ENCODE measurements around the gene GADL1. TPM values are rescaled to one million over a fixed set of nuclear protein-coding genes. Genes with fewer than 3 reads are reported as not detected.
A peak's percentile ranks its signal among the peaks of the same experiment; 100 is the strongest.

GADL1 gene
- total and polyA plus RNA-seq, 2 experiments from 2014 or later: 13.5 to 16.9 TPM

- TF ChIP-seq CTCF (IDR thresholded peaks at IDR 0.05; ENCODE audit: low read depth, low read length): no peak
- H3K9me3 ChIP-seq (ENCODE audit: low read depth): no peaks in the 10 kb centered on the region
- H3K27ac ChIP-seq: no peak overlapping the region
- DNase-seq (ENCODE audit: low read depth in 1 of 2, low spot score in 1 of 2): no peak
- peaks cover 29% of the 10 kb centered on the region for H3K4me1 ChIP-seq (ENCODE audit: low read depth)
- H3K4me3 ChIP-seq: no peak overlapping the region
- H3K27me3 ChIP-seq: no peaks in the 10 kb centered on the region
- H3K36me3 ChIP-seq: no peaks in the 10 kb centered on the region
Measured at GRCh38 chr3:30764891-30765290, 129.6 kb downstream of the GADL1 start.

- Histone ChIP-seq H3K4me1 (ENCODE audit: low read depth) (peaks cover 30% of the 10 kb centered on the region), H3K9me3 (ENCODE audit: low read depth) (no peaks in the 10 kb centered on the region), H3K27ac (no peak overlapping the region), H3K36me3 (no peaks in the 10 kb centered on the region), H3K4me3 (no peak overlapping the region), H3K27me3 (no peaks in the 10 kb centered on the region)
- no peak for TF ChIP-seq CTCF (IDR thresholded peaks at IDR 0.05; ENCODE audit: low read depth, low read length)
- no peak for DNase-seq (ENCODE audit: low read depth in 1 of 2, low spot score in 1 of 2)
Measured at GRCh38 chr3:30764281-30764680, 130.2 kb downstream of the GADL1 start.

GRCh38 chr3:30761374-30761773, 133.1 kb downstream of the GADL1 start:
- peaks cover 40% of the 10 kb centered on the region for H3K4me1 ChIP-seq (ENCODE audit: low read depth)
- no peaks in the 10 kb centered on the region for H3K9me3 ChIP-seq (ENCODE audit: low read depth)
- TF ChIP-seq CTCF (IDR thresholded peaks at IDR 0.05; ENCODE audit: low read depth, low read length): no peak
- no peak for DNase-seq (ENCODE audit: low read depth in 1 of 2, low spot score in 1 of 2)
- no peaks in the 10 kb centered on the region for H3K27me3 ChIP-seq
- H3K36me3 ChIP-seq: no peaks in the 10 kb centered on the region
- H3K27ac ChIP-seq: peak overlapping the region; percentile 61
- no peak overlapping the region for H3K4me3 ChIP-seq

- H3K4me3 ChIP-seq: no peak overlapping the region
- no peak for TF ChIP-seq CTCF (IDR thresholded peaks at IDR 0.05; ENCODE audit: low read depth, low read length)
- H3K27ac ChIP-seq: peak overlapping the region; percentile 61
- peak in 1 of 2 donors; percentile 44 for DNase-seq (ENCODE audit: low read depth in 1 of 2, low spot score in 1 of 2)
- H3K27me3 ChIP-seq: no peaks in the 10 kb centered on the region
- H3K36me3 ChIP-seq: no peaks in the 10 kb centered on the region
- no peaks in the 10 kb centered on the region for H3K9me3 ChIP-seq (ENCODE audit: low read depth)
- H3K4me1 ChIP-seq (ENCODE audit: low read depth): peaks cover 38% of the 10 kb centered on the region
Measured at GRCh38 chr3:30760737-30761136, 133.7 kb downstream of the GADL1 start.

GRCh38 chr3:30760040-30760695, 134.3 kb downstream of the GADL1 start:
- Histone ChIP-seq H3K27me3 (no peaks in the 10 kb centered on the region), H3K9me3 (ENCODE audit: low read depth) (no peaks in the 10 kb centered on the region), H3K27ac (peak overlapping the region; percentile 61), H3K4me1 (ENCODE audit: low read depth) (peaks cover 39% of the 10 kb centered on the region), H3K36me3 (no peaks in the 10 kb centered on the region), H3K4me3 (no peak overlapping the region)
- no peak for TF ChIP-seq CTCF (IDR thresholded peaks at IDR 0.05; ENCODE audit: low read depth, low read length)
- DNase-seq (ENCODE audit: low read depth in 1 of 2, low spot score in 1 of 2): peak in 1 of 2 donors; percentile 9

Measured in cardiac muscle cell (in vitro differentiated cells and primary cell).